ENCODE data around the gene ZKSCAN4.

Gene ZKSCAN4

DNA sequence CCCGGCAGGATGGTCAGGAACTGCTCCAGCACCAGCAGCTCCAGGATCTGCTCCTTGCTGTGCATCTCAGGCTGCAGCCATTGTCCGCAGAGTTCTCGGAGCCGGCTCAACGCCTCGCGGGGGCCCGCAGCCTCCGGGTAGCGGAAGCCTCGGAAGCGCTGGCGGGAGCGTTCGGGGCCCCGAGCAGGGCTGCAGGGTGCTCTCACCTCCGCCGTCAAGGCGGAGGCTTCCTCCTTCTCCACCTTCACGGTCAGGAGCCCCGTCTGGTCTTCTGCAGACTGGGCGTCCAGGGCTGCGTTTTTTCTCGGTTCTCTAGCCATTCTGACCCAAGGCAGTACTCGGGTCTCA is 434 bp downstream of the ZKSCAN4 start:
- Histone ChIP-seq H3K9ac (ENCODE audit: low read length in 5 of 5) (peak overlapping the region; percentile 72 to 93 (median 80)), H3K27me3 (ENCODE audit: control insufficient read depth in 5 of 5, insufficient read depth in 4 of 5, low read length in 5 of 5) (peaks cover 0 to 10% (median 0%) of the 10 kb centered on the region in 5 donors), H3K27ac (ENCODE audit: low read depth, low read length) (peak overlapping the region; percentile 37), H3K9me3 (ENCODE audit: control insufficient read depth in 5 of 5, low read length in 5 of 5) (no peaks in the 10 kb centered on the region), H3K4me1 (ENCODE audit: control insufficient read depth in 5 of 5, insufficient read depth in 5 of 5, low read length in 5 of 5) (peaks cover 2 to 30% (median 23%) of the 10 kb centered on the region in 5 donors), H3K36me3 (ENCODE audit: control insufficient read depth in 5 of 5, insufficient read depth in 5 of 5, low read length in 5 of 5) (peaks cover 11 to 21% (median 16%) of the 10 kb centered on the region in 5 donors), H3K4me3 (ENCODE audit: low read depth in 1 of 5, low read length in 5 of 5) (peak overlapping the region; percentile 79 to 100 (median 99))

DNA sequence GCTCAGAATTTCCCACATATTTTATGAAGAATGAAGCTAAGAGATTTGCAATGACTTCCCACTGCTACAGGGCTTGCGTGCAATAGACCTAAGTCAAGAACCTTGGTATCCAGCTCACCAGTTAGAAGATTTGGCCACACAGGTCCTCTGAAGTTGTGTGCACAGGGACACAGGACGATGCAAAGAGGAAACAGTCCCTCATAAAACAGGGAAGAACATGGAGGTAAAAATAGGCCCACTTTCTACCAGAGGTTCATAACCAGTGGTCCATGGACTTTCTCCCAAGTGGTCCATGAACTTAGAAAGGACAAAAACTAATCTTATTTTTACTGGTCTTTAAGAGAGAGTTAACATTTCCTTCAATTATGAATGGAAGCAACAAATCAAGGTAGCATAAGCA is 1.3 kb downstream of the ZKSCAN4 start:
- no peaks in the 10 kb centered on the region for H3K9me3 ChIP-seq (ENCODE audit: control insufficient read depth in 5 of 5, low read length in 5 of 5)
- H3K4me3 ChIP-seq (ENCODE audit: low read depth in 1 of 5, low read length in 5 of 5): peak overlapping the region; percentile 1 to 85 (median 42)
- peak overlapping the region in 1 of 5 donors; percentile 93 for H3K9ac ChIP-seq (ENCODE audit: low read length in 5 of 5)
- peaks cover 0 to 10% (median 0%) of the 10 kb centered on the region in 5 donors for H3K27me3 ChIP-seq (ENCODE audit: control insufficient read depth in 5 of 5, insufficient read depth in 4 of 5, low read length in 5 of 5)
- peaks cover 12 to 29% (median 25%) of the 10 kb centered on the region in 5 donors for H3K36me3 ChIP-seq (ENCODE audit: control insufficient read depth in 5 of 5, insufficient read depth in 5 of 5, low read length in 5 of 5)
- H3K27ac ChIP-seq (ENCODE audit: low read depth, low read length): no peak overlapping the region
- H3K4me1 ChIP-seq (ENCODE audit: control insufficient read depth in 5 of 5, insufficient read depth in 5 of 5, low read length in 5 of 5): peaks cover 2 to 30% (median 23%) of the 10 kb centered on the region in 5 donors

DNA sequence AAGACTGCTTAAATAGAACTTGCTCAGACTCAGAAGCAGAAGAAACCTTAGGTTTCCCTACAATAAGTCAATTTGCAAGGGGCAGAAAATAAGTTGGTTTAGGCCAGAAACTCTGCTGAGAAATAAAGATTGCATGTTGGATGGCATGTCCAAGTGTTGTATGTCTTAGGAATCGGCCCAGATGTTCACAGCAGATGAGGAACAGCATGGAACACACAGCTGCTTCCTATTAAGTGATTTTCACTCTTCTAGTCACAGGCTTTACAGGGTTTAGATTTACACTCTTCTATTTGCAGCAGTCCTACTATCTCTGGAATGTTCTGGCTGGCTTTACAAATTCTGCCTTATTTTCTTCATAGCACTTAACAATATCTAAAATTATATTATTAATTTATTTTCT is 3.2 kb downstream of the ZKSCAN4 start:
- Histone ChIP-seq H3K9me3 (ENCODE audit: control insufficient read depth in 5 of 5, low read length in 5 of 5) (no peaks in the 10 kb centered on the region), H3K9ac (ENCODE audit: low read length in 5 of 5) (no peak overlapping the region), H3K4me3 (ENCODE audit: low read depth in 1 of 5, low read length in 5 of 5) (no peak overlapping the region), H3K27me3 (ENCODE audit: control insufficient read depth in 5 of 5, insufficient read depth in 4 of 5, low read length in 5 of 5) (no peaks in the 10 kb centered on the region), H3K4me1 (ENCODE audit: control insufficient read depth in 5 of 5, insufficient read depth in 5 of 5, low read length in 5 of 5) (peaks cover 5 to 30% (median 23%) of the 10 kb centered on the region in 5 donors), H3K36me3 (ENCODE audit: control insufficient read depth in 5 of 5, insufficient read depth in 5 of 5, low read length in 5 of 5) (peaks cover 24 to 47% (median 40%) of the 10 kb centered on the region in 5 donors), H3K27ac (ENCODE audit: low read depth, low read length) (no peak overlapping the region)

DNA sequence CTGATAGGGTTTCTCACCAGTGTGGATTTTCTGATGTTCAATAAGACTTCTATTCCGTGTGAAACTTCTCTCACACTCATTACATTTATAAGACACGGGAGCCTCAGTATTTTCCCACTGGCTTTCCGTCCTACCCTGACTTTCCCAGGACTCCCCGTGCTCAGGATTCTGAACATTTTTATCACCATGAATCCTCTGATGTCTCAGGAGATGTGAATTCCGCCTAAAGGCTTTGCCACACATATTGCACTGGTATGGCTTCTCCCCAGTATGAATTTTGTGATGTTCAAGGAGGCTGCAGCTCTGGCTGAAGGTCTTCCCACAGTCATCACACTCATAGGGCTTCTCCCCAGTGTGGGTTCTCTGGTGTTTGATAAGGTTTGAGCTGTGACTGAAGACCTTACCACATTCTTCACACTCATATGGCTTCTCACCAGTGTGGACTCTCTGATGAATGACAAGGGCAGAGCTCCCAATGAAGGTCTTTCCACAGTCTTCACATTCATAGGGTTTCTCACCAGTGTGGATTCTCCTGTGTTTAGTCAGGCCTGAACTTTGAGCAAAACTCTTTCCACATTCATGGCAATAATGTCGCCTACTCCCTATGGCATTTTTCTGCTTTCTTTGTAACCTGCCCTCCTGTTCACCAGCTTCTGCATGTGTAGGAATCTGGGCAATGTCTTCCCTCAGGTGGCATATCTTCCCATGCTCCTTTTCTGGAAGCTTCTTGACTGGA is 6.7 kb downstream of the ZKSCAN4 start:
- Histone ChIP-seq H3K4me1 (ENCODE audit: control insufficient read depth in 5 of 5, insufficient read depth in 5 of 5, low read length in 5 of 5) (peaks cover 0 to 11% (median 2%) of the 10 kb centered on the region in 5 donors), H3K4me3 (ENCODE audit: low read depth in 1 of 5, low read length in 5 of 5) (no peak overlapping the region), H3K27me3 (ENCODE audit: control insufficient read depth in 5 of 5, insufficient read depth in 4 of 5, low read length in 5 of 5) (no peaks in the 10 kb centered on the region), H3K9me3 (ENCODE audit: control insufficient read depth in 5 of 5, low read length in 5 of 5) (no peaks in the 10 kb centered on the region), H3K36me3 (ENCODE audit: control insufficient read depth in 5 of 5, insufficient read depth in 5 of 5, low read length in 5 of 5) (peaks cover 24 to 50% (median 40%) of the 10 kb centered on the region in 5 donors), H3K27ac (ENCODE audit: low read depth, low read length) (no peak overlapping the region), H3K9ac (ENCODE audit: low read length in 5 of 5) (no peak overlapping the region)

DNA sequence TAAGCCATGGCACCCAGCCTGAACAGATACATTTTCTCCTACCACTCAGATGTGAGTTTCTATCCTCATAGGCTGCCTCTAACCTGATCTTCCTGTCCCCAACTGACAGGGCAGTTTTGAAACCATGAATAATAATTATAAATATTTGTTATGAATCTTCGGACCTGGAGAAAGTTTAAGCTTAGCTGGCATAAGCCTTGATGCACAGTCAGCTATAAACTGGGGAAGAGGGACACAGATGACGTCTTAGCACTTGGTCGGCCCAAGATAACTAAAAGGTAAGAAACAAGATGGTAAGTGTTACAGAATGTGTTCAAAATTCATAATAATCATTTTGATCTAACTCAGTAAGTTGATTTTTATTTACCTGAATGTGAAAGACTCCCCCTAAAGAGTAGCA is 8.1 kb downstream of the ZKSCAN4 start:
- no peaks in the 10 kb centered on the region for H3K27me3 ChIP-seq (ENCODE audit: control insufficient read depth in 5 of 5, insufficient read depth in 4 of 5, low read length in 5 of 5)
- H3K9ac ChIP-seq (ENCODE audit: low read length in 5 of 5): no peak overlapping the region
- H3K27ac ChIP-seq (ENCODE audit: low read depth, low read length): no peak overlapping the region
- no peaks in the 10 kb centered on the region for H3K9me3 ChIP-seq (ENCODE audit: control insufficient read depth in 5 of 5, low read length in 5 of 5)
- H3K36me3 ChIP-seq (ENCODE audit: control insufficient read depth in 5 of 5, insufficient read depth in 5 of 5, low read length in 5 of 5): peaks cover 27 to 50% (median 39%) of the 10 kb centered on the region in 5 donors
- peaks cover 0 to 8% (median 2%) of the 10 kb centered on the region in 5 donors for H3K4me1 ChIP-seq (ENCODE audit: control insufficient read depth in 5 of 5, insufficient read depth in 5 of 5, low read length in 5 of 5)
- no peak overlapping the region for H3K4me3 ChIP-seq (ENCODE audit: low read depth in 1 of 5, low read length in 5 of 5)

GRCh38 chr6:28240471-28240870 is 11.6 kb downstream of the ZKSCAN4 start:
- Histone ChIP-seq H3K4me1 (ENCODE audit: control insufficient read depth in 5 of 5, insufficient read depth in 5 of 5, low read length in 5 of 5) (peaks cover 0 to 17% (median 2%) of the 10 kb centered on the region in 5 donors), H3K27me3 (ENCODE audit: control insufficient read depth in 5 of 5, insufficient read depth in 4 of 5, low read length in 5 of 5) (no peaks in the 10 kb centered on the region), H3K27ac (ENCODE audit: low read depth, low read length) (no peak overlapping the region)

GRCh38 chr6:28239636-28240035 is 12.4 kb downstream of the ZKSCAN4 start:
- Histone ChIP-seq H3K27me3 (ENCODE audit: control insufficient read depth in 5 of 5, insufficient read depth in 4 of 5, low read length in 5 of 5) (no peaks in the 10 kb centered on the region), H3K4me1 (ENCODE audit: control insufficient read depth in 5 of 5, insufficient read depth in 5 of 5, low read length in 5 of 5) (peaks cover 0 to 18% (median 0%) of the 10 kb centered on the region in 5 donors), H3K9ac (ENCODE audit: low read length in 5 of 5) (no peak overlapping the region), H3K4me3 (ENCODE audit: low read depth in 1 of 5, low read length in 5 of 5) (no peak overlapping the region), H3K36me3 (ENCODE audit: control insufficient read depth in 5 of 5, insufficient read depth in 5 of 5, low read length in 5 of 5) (peaks cover 2 to 12% (median 8%) of the 10 kb centered on the region in 5 donors), H3K27ac (ENCODE audit: low read depth, low read length) (no peak overlapping the region), H3K9me3 (ENCODE audit: control insufficient read depth in 5 of 5, low read length in 5 of 5) (no peaks in the 10 kb centered on the region)

More at GRCh38 chr6:28240471-28240870, 11.6 kb downstream of the ZKSCAN4 start:
- Histone ChIP-seq H3K36me3 (ENCODE audit: control insufficient read depth in 5 of 5, insufficient read depth in 5 of 5, low read length in 5 of 5) (peaks cover 10 to 21% (median 16%) of the 10 kb centered on the region in 5 donors), H3K9ac (ENCODE audit: low read length in 5 of 5) (no peak overlapping the region), H3K4me3 (ENCODE audit: low read depth in 1 of 5, low read length in 5 of 5) (no peak overlapping the region), H3K9me3 (ENCODE audit: control insufficient read depth in 5 of 5, low read length in 5 of 5) (no peaks in the 10 kb centered on the region)

- no peak overlapping the region for H3K27ac ChIP-seq (ENCODE audit: low read depth, low read length)
- no peaks in the 10 kb centered on the region for H3K27me3 ChIP-seq (ENCODE audit: control insufficient read depth in 5 of 5, insufficient read depth in 4 of 5, low read length in 5 of 5)
- H3K4me3 ChIP-seq (ENCODE audit: low read depth in 1 of 5, low read length in 5 of 5): no peak overlapping the region
- peaks cover 18 to 33% (median 29%) of the 10 kb centered on the region in 5 donors for H3K36me3 ChIP-seq (ENCODE audit: control insufficient read depth in 5 of 5, insufficient read depth in 5 of 5, low read length in 5 of 5)
- H3K9me3 ChIP-seq (ENCODE audit: control insufficient read depth in 5 of 5, low read length in 5 of 5): no peaks in the 10 kb centered on the region
- peaks cover 0 to 10% (median 0%) of the 10 kb centered on the region in 5 donors for H3K4me1 ChIP-seq (ENCODE audit: control insufficient read depth in 5 of 5, insufficient read depth in 5 of 5, low read length in 5 of 5)
- H3K9ac ChIP-seq (ENCODE audit: low read length in 5 of 5): no peak overlapping the region
Measured at GRCh38 chr6:28235912-28236452, 16.1 kb downstream of the ZKSCAN4 start.

- H3K27me3 ChIP-seq (ENCODE audit: control insufficient read depth in 5 of 5, insufficient read depth in 4 of 5, low read length in 5 of 5): no peaks in the 10 kb centered on the region
- H3K4me1 ChIP-seq (ENCODE audit: control insufficient read depth in 5 of 5, insufficient read depth in 5 of 5, low read length in 5 of 5): peaks cover 0 to 10% (median 0%) of the 10 kb centered on the region in 5 donors
- peaks cover 41 to 61% (median 51%) of the 10 kb centered on the region in 5 donors for H3K36me3 ChIP-seq (ENCODE audit: control insufficient read depth in 5 of 5, insufficient read depth in 5 of 5, low read length in 5 of 5)
- H3K4me3 ChIP-seq (ENCODE audit: low read depth in 1 of 5, low read length in 5 of 5): no peak overlapping the region
- H3K9me3 ChIP-seq (ENCODE audit: control insufficient read depth in 5 of 5, low read length in 5 of 5): no peaks in the 10 kb centered on the region
- no peak overlapping the region for H3K27ac ChIP-seq (ENCODE audit: low read depth, low read length)
- no peak overlapping the region for H3K9ac ChIP-seq (ENCODE audit: low read length in 5 of 5)
Measured at GRCh38 chr6:28232785-28233184, 19.3 kb downstream of the ZKSCAN4 start.

DNA sequence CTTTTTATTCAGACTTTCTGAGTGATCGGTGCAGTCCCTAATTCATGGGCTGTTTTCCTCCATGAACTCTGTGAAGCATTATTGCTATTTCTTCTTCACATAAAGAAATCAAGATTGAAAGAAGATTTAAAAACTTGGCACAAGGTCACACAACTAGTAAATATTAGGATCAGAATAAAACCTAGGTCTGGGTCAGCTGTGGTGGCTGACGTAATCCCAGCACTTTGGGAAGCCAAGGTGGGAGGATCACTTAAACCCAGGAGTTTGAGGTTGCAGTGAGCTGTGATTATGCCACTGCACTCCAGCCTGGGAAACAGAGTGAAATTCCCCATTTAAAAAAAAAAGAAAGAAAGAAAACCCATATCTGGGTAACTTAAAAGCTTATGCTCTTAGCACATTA is 25.6 kb downstream of the ZKSCAN4 start:
- Histone ChIP-seq H3K9me3 (ENCODE audit: control insufficient read depth in 5 of 5, low read length in 5 of 5) (no peaks in the 10 kb centered on the region), H3K27me3 (ENCODE audit: control insufficient read depth in 5 of 5, insufficient read depth in 4 of 5, low read length in 5 of 5) (peaks cover 0 to 6% (median 3%) of the 10 kb centered on the region in 5 donors), H3K4me3 (ENCODE audit: low read depth in 1 of 5, low read length in 5 of 5) (no peak overlapping the region), H3K4me1 (ENCODE audit: control insufficient read depth in 5 of 5, insufficient read depth in 5 of 5, low read length in 5 of 5) (peaks cover 2 to 19% (median 17%) of the 10 kb centered on the region in 5 donors), H3K27ac (ENCODE audit: low read depth, low read length) (no peak overlapping the region), H3K36me3 (ENCODE audit: control insufficient read depth in 5 of 5, insufficient read depth in 5 of 5, low read length in 5 of 5) (peaks cover 28 to 40% (median 35%) of the 10 kb centered on the region in 5 donors), H3K9ac (ENCODE audit: low read length in 5 of 5) (no peak overlapping the region)

All from subcutaneous abdominal adipose tissue (tissue), 5 donors.